Right lobe of liver (tissue), 6 donors: ENCODE measurements around the gene SST. TPM values are rescaled to one million over a fixed set of nuclear protein-coding genes. Genes with fewer than 3 reads are reported as not detected.

ENCODE experiments used
- ATAC-seq, 4 donors: fragments of 200-7000 bp; cut with Tn5 transposase; one replicate each; pipeline ENCODE4 v1.9.1; 2020; ENCODE audit warnings: mild to moderate bottlenecking in 4 of 4, moderate library complexity in 4 of 4
- DNase-seq, 3 donors: peaks; one replicate each; pipeline ENCODE4 v3.0.0-alpha.2; 2020
- H3K27ac ChIP-seq, 3 donors: fragments of 200-600 bp; one replicate each; pipeline ENCODE4 v1.8.0; 2022
- H3K27me3 ChIP-seq, 2 donors: fragments of 200-600 bp; one replicate each; pipeline ENCODE4 v1.8.0; 2022
- H3K36me3 ChIP-seq, 4 donors: fragments of 200-600 bp; sonication (generic) in 1 of 4; one replicate each; pipeline versions ENCODE4 v1.5.1 to v1.8.0; 2017 to 2022; ENCODE audit warnings: control low read depth in 1 of 4
- H3K4me1 ChIP-seq, 4 donors: fragments of 200-600 bp; sonication (generic) in 1 of 4; one replicate each; pipeline versions ENCODE4 v1.5.1 to v1.8.0; 2017 to 2022; ENCODE audit warnings: control low read depth in 1 of 4
- H3K4me3 ChIP-seq, 3 donors: fragments of 200-600 bp; one replicate each; pipeline ENCODE4 v1.8.0; 2022
- H3K9me3 ChIP-seq, 4 donors: fragments of 200-600 bp; sonication (generic) in 1 of 4; one replicate each; pipeline versions ENCODE4 v1.5.1 to v1.8.0; 2017 to 2022; ENCODE audit warnings: control low read depth in 1 of 4
- POLR2A ChIP-seq: fragments of 450-650 bp; IDR thresholded peaks from one replicate; pipeline ENCODE4 v1.6.1; 2017; ENCODE audit warnings: antibody characterized with exemption, mild to moderate bottlenecking
- WGBS: methylation state at CpG from one replicate; pipeline ENCODE4 v1.1.6; 2018; ENCODE audit warnings: low coverage, low lambda C conversion rate; ENCODE audit not compliant: insufficient coverage; ENCODE audit errors: missing lambda C conversion rate; 5-methylcytosine and 5-hydroxymethylcytosine counted together
- intact Hi-C, 2 donors: fragments of 100-400 bp; cut with DNase I; formaldehyde crosslinking; loops; one replicate each; pipeline versions ENCODE4 v1.11.2 to v1.14.1; 2022
- total RNA-seq, 6 experiments: library from RNA; depleted of rRNA in 2 of 6; stranded (reverse); fragments of >200 nt in 2 of 6; fragmentation: NEBNext Ultra II Directional in 3 of 6; extraction: Animal tissue kit (Norgen Biotek cat#: 25700) in 3 of 6; gene quantifications; one replicate each; pipeline versions ENCODE4 v1.1.0 to v1.2.4, GENCODE V29; 2016 to 2023
- TF ChIP-seq, protein P1 (sequence below), 4 donors: fragments of 200-600 bp in 3 of 4; fragments of 450-650 bp in 1 of 4; IDR thresholded peaks; one replicate each; pipeline versions ENCODE4 v1.5.1 to v1.8.0; 2016 to 2022; ENCODE audit warnings: antibody characterized with exemption in 4 of 4, mild to moderate bottlenecking in 2 of 4
- donor health status: DM: no; HTN: yes; CAD: no.
- donor health status: DM: no; HTN: no; CAD: no.
- donor health status: DM: no; HTN: no; CAD: no.
- donor health status: DM: no; HTN: yes; CAD: no.
- donor health status: DM: no; HTN: yes; CAD: no.

The SST gene
- total RNA-seq, 6 experiments from 2014 or later, result not detected

- no peaks in the 10 kb centered on the region for H3K36me3 ChIP-seq
- H3K27me3 ChIP-seq, result no peaks in the 10 kb centered on the region
- WGBS, result 73% methylated on average over 2 of the region's 2 CpGs
- H3K27ac ChIP-seq, result no peak overlapping the region
- intact Hi-C loops, result no loop called here
- TF ChIP-seq, protein P1, sequence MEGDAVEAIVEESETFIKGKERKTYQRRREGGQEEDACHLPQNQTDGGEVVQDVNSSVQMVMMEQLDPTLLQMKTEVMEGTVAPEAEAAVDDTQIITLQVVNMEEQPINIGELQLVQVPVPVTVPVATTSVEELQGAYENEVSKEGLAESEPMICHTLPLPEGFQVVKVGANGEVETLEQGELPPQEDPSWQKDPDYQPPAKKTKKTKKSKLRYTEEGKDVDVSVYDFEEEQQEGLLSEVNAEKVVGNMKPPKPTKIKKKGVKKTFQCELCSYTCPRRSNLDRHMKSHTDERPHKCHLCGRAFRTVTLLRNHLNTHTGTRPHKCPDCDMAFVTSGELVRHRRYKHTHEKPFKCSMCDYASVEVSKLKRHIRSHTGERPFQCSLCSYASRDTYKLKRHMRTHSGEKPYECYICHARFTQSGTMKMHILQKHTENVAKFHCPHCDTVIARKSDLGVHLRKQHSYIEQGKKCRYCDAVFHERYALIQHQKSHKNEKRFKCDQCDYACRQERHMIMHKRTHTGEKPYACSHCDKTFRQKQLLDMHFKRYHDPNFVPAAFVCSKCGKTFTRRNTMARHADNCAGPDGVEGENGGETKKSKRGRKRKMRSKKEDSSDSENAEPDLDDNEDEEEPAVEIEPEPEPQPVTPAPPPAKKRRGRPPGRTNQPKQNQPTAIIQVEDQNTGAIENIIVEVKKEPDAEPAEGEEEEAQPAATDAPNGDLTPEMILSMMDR (IDR thresholded peaks at IDR 0.05), result no peak
- TF ChIP-seq POLR2A, result no peak
- ATAC-seq (peak in 3 of 4 donors; percentile 42 to 54 (median 46)), DNase-seq (peak in 1 of 3 donors; percentile 63)
- no peaks in the 10 kb centered on the region for H3K9me3 ChIP-seq
- H3K4me1 ChIP-seq, result no peaks in the 10 kb centered on the region
- no peak overlapping the region for H3K4me3 ChIP-seq
Measured at GRCh38 chr3:187706971-187707370, 36.8 kb upstream of the SST start.

DNA sequence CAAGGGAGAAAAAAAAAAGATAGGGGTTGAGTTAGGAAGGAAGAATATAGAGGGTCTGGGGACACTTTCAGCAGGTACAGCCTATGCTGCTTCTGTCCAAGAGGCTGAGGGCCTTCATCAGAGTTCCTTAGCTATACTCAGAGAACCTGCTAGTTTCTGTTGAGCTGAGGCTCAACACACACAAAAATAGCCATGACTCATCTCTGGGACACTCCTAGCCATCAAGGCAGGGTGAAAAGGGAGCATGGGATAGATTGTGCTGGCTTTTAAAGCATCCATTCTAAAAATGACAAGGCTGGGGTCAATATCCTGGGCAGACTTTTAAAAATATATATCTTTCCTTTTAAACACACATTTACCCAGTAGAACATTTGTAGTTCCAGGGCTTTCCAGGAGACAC lies 35.0 kb upstream of the SST start:
- TF ChIP-seq, protein P1 (IDR thresholded peaks at IDR 0.05), result no peak
- TF ChIP-seq POLR2A, result no peak
- DNase-seq (no peak), ATAC-seq (peak in 1 of 4 donors; percentile 12)
- Histone ChIP-seq H3K9me3 (no peaks in the 10 kb centered on the region), H3K27ac (no peak overlapping the region), H3K4me3 (no peak overlapping the region), H3K27me3 (no peaks in the 10 kb centered on the region), H3K36me3 (no peaks in the 10 kb centered on the region), H3K4me1 (no peaks in the 10 kb centered on the region)
- intact Hi-C loops, result no loop called here

DNA sequence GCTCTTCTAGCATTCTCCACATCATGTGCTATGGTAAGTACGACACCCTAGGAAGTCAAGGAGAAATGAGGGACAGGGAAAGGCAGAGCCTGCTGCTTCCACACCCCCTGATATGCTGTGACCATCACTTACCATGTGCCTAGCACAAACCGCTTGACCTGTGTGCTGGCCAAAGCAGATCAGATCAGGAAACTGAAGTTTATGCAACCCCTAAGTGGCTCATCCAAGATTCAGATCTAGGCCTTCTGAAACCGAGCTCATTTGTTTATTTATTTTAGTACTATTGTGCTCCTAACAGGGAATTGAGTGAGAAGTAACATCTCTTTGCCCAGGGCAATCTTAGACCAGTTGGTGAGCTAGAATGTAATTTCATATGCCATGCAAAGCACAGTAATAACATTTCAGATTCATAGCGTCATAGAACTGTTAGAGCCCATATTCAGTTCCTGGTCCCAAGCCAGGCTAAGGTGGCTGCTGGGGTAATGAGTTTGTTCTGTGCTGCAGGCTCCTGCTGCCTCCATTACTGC lies 32.4 kb upstream of the SST start, which contains the start of gene RTP2:
TSS of gene RTP2 (minus strand) at position 51 of the 527 bp plus-strand sequence. CDS start 429 bp downstream, outside the sequence.
- Histone ChIP-seq H3K4me3 (no peak within 1 kb of the TSS), H3K36me3 (no peaks in the 10 kb centered on the region), H3K27ac (no peak within 1 kb of the TSS), H3K27me3 (no peaks in the 10 kb centered on the region), H3K9me3 (no peaks in the 10 kb centered on the region), H3K4me1 (no peaks in the 10 kb centered on the region)
- ATAC-seq (no peak), DNase-seq (no peak)
- TF ChIP-seq, protein P1 (IDR thresholded peaks at IDR 0.05), result no peak
- TF ChIP-seq POLR2A, result no peak
- 55% methylated on average over 4 of the region's 4 CpGs for WGBS
- intact Hi-C loops, result no loop called here

- Histone ChIP-seq H3K27ac (no peak overlapping the region), H3K9me3 (no peaks in the 10 kb centered on the region), H3K27me3 (no peaks in the 10 kb centered on the region), H3K4me1 (no peaks in the 10 kb centered on the region), H3K4me3 (no peak overlapping the region), H3K36me3 (no peaks in the 10 kb centered on the region)
- intact Hi-C loops, result no loop called here
- TF ChIP-seq, protein P1 (IDR thresholded peaks at IDR 0.05), result no peak
- TF ChIP-seq POLR2A, result no peak
- ATAC-seq (no peak), DNase-seq (no peak)
- no CpG with 5 or more reads among the region's 2 CpGs for WGBS
Measured at GRCh38 chr3:187700249-187700648, 30.1 kb upstream of the SST start.
